OCI-LY7 (cell line): ENCODE measurements around the gene CACNA1H.

Source experiments
- EZH2phosphoT487 ChIP-seq: fragments of 200-600 bp; sonication (generic); IDR thresholded peaks from 2 replicates; pipeline ENCODE4 v1.6.1; 2018; ENCODE audit warnings: low read depth, borderline replicate concordance, mild to moderate bottlenecking, mixed run types, antibody characterized with exemption, low read length, moderate library complexity, mixed read lengths
- TF ChIP-seq, protein P1 (sequence below): fragments of 200-600 bp; sonication (generic); conservative IDR thresholded peaks from 2 replicates; pipeline ENCODE4 v1.5.1; 2014; ENCODE audit warnings: mild to moderate bottlenecking, antibody characterized with exemption, low read length, moderate library complexity, mixed read lengths

DNA sequence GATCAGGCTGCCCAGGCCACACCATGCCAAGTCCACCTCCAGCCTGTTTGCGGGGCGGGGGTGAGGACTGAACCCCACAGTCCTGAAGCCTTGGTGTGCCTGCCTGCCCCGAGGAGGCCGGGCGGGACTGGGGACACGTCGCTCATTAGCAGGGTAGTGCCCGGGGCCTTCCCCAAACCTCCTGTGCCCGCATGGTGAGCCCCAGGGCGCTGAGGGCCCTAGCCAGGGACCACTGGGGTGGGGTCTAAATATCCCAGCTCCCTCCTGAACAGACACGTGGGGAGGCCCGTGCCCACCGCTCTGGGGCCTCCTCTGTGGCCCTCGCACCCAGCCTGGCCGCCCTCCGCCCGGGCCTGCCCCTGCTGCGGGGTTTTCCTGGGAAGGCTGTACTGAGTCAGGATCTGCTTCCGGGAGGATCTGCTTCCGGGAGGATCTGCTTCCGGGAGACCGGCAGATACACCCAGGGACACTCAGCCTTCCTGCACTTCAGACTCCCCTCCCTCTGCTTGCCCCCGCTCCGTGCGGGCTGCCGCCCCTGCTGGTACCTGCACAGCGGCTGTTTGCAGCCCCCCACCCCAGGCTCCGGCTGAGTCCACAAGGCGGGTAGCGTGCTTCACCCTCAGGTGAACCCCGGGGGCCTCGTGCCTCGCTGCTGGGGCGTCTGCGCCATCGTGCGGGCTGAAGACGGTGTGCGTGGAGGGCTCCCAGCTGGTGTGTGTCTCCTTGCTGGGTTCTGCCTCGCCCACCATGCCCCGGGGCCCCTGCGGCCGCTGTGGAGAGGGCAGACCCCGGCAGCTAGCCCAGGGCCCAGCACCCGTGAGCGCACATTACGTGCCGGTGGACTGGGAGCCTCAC lies 23.6 kb upstream of the CACNA1H start:
- TF ChIP-seq, protein P1, sequence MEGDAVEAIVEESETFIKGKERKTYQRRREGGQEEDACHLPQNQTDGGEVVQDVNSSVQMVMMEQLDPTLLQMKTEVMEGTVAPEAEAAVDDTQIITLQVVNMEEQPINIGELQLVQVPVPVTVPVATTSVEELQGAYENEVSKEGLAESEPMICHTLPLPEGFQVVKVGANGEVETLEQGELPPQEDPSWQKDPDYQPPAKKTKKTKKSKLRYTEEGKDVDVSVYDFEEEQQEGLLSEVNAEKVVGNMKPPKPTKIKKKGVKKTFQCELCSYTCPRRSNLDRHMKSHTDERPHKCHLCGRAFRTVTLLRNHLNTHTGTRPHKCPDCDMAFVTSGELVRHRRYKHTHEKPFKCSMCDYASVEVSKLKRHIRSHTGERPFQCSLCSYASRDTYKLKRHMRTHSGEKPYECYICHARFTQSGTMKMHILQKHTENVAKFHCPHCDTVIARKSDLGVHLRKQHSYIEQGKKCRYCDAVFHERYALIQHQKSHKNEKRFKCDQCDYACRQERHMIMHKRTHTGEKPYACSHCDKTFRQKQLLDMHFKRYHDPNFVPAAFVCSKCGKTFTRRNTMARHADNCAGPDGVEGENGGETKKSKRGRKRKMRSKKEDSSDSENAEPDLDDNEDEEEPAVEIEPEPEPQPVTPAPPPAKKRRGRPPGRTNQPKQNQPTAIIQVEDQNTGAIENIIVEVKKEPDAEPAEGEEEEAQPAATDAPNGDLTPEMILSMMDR: no peak
- no peak for TF ChIP-seq EZH2phosphoT487
